Naive thymus-derived CD4-positive, alpha-beta T cell (primary cell): ENCODE results near the gene LTC4S. TPM values are rescaled to one million over a fixed set of nuclear protein-coding genes. Genes with fewer than 3 reads are reported as not detected.

Experiments
- ATAC-seq: fragments of 150-1000 bp; cut with Tn5 transposase; 2 replicates; pipeline ENCODE4 v1.10.0; 2021; ENCODE audit warnings: mild to moderate bottlenecking, moderate library complexity
- CTCF ChIA-PET: fragments of 350-600 bp; sonication (Branson Sonifier 250); formaldehyde crosslinking; loops from one replicate; lab custom pipeline; 2021; ENCODE audit warnings: antibody characterized with exemption; lab: Charles Lee
- POLR2A ChIA-PET: fragments of 350-600 bp; sonication (Branson Sonifier 250); formaldehyde crosslinking; loops from one replicate; lab custom pipeline; 2021; ENCODE audit warnings: antibody characterized with exemption, inconsistent platforms; lab: Charles Lee
- DNase-seq, 9 donors: peaks; one replicate each; pipeline versions ENCODE4 v3.0.0 to v3.0.0-alpha.2; 2020 to 2022; ENCODE audit warnings: mixed read lengths in 1 of 9
- H3K27ac ChIP-seq: one replicate; pipeline ENCODE4 v1.7.0; 2013; ENCODE audit warnings: mild to moderate bottlenecking, low read depth, low read length, moderate library complexity
- H3K27me3 ChIP-seq, 2 donors: one replicate each; pipeline ENCODE4 v1.7.0; 2013; ENCODE audit warnings: low read length in 2 of 2, mild to moderate bottlenecking in 2 of 2, moderate library complexity in 2 of 2; ENCODE audit not compliant: control insufficient read depth in 2 of 2, insufficient read depth in 2 of 2
- H3K36me3 ChIP-seq, 3 experiments: 1 replicate in 2 of 3; 2 replicates in 1 of 3; pipeline ENCODE4 v1.7.0; 2013; ENCODE audit warnings: low read length in 3 of 3, mild to moderate bottlenecking in 3 of 3, moderate library complexity in 1 of 3; ENCODE audit not compliant: insufficient read depth in 3 of 3, control insufficient read depth in 2 of 3
- H3K4me1 ChIP-seq, 2 donors: one replicate each; pipeline ENCODE4 v1.7.0; 2013; ENCODE audit warnings: low read length in 2 of 2, mild to moderate bottlenecking in 2 of 2, moderate library complexity in 1 of 2; ENCODE audit not compliant: control insufficient read depth in 2 of 2, insufficient read depth in 2 of 2
- H3K4me3 ChIP-seq: 2 replicates; pipeline ENCODE4 v1.7.0; 2013; ENCODE audit warnings: mild to moderate bottlenecking, low read length
- H3K9me3 ChIP-seq, 3 experiments: 1 replicate in 2 of 3; 2 replicates in 1 of 3; pipeline ENCODE4 v1.7.0; 2013; ENCODE audit warnings: low read length in 3 of 3; ENCODE audit not compliant: control insufficient read depth in 2 of 3
- H3K27ac Mint-ChIP-seq, 9 donors: one replicate each; pipeline ENCODE4 v1.8.0; 2020 to 2022; ENCODE audit warnings: mixed read lengths in 9 of 9, mild to moderate bottlenecking in 8 of 9, moderate library complexity in 5 of 9, inconsistent platforms in 2 of 9
- H3K27me3 Mint-ChIP-seq, 5 donors: one replicate each; pipeline ENCODE4 v1.8.0; 2021 to 2022; ENCODE audit warnings: mixed read lengths in 5 of 5, mild to moderate bottlenecking in 1 of 5
- H3K36me3 Mint-ChIP-seq, 5 donors: one replicate each; pipeline ENCODE4 v1.8.0; 2020 to 2022; ENCODE audit warnings: mixed read lengths in 5 of 5, mild to moderate bottlenecking in 3 of 5, inconsistent platforms in 1 of 5
- H3K4me1 Mint-ChIP-seq, 7 donors: one replicate each; pipeline ENCODE4 v1.8.0; 2020 to 2022; ENCODE audit warnings: mixed read lengths in 7 of 7, mild to moderate bottlenecking in 3 of 7, inconsistent platforms in 1 of 7
- H3K4me3 Mint-ChIP-seq, 10 donors: one replicate each; pipeline ENCODE4 v1.8.0; 2020 to 2022; ENCODE audit warnings: mild to moderate bottlenecking in 10 of 10, mixed read lengths in 10 of 10, moderate library complexity in 6 of 10, inconsistent platforms in 2 of 10
- H3K9me3 Mint-ChIP-seq, 11 donors: one replicate each; pipeline ENCODE4 v1.8.0; 2020 to 2022; ENCODE audit warnings: mixed read lengths in 11 of 11, mild to moderate bottlenecking in 4 of 11, inconsistent platforms in 1 of 11, moderate library complexity in 1 of 11
- intact Hi-C, 2 donors: fragments of 100-400 bp; cut with micrococcal nuclease; formaldehyde crosslinking; loops; one replicate each; pipeline ENCODE4 v1.15.1; 2023
- polyA plus RNA-seq, 2 donors: library from polyadenylated mRNA; unstranded; fragments of 300-500 nt; fragmentation: Illumina TruSeq; gene quantifications; one replicate each; pipeline ENCODE4 v1.2.3, GENCODE V29; 2021
- total RNA-seq, 6 experiments: library from RNA in 5 of 6; stranded (reverse) in 5 of 6; gene quantifications; 1 replicate in 5 of 6; 2 replicates in 1 of 6; pipeline ENCODE4 v1.2.3 and lab custom pipeline; 2021 to 2026

The LTC4S gene
- total and polyA plus RNA-seq, 7 experiments from 2014 or later: 0.97 to 8.1 (median 4.9) TPM

DNA sequence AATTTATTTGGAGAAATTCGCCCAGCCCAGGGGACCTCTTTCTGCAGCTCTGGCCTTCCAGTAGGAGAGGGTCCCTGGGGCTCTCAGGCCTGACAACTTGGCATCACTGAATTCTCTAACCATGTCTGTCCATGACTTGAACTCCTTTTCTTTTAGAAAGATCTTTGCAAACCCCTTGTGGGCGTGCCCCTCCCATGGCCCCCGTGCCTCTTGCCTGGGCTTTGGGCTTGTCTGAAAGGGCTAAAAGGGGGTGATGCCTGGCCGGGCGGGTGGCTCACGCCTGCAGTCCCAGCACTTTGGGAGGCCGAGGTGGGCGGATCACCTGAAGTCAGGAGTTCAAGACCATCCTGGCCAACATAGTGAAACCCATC, 23.7 kb downstream of the LTC4S start:
- peaks cover 0 to 13% (median 4%) of the 10 kb centered on the region in 5 donors for H3K36me3 Mint-ChIP-seq
- H3K4me1 Mint-ChIP-seq: peaks cover 23 to 40% (median 34%) of the 10 kb centered on the region in 7 donors
- no peaks in the 10 kb centered on the region for H3K9me3 ChIP-seq
- DNase-seq (no peak), ATAC-seq (no peak)
- peaks cover 24 to 27% of the 10 kb centered on the region in 2 donors for H3K4me1 ChIP-seq
- no peaks in the 10 kb centered on the region for H3K27me3 ChIP-seq
- no peak overlapping the region for H3K4me3 ChIP-seq
- intact Hi-C loops: loop anchor here in 1 of 2 donors (5.0 to 10.0 kb wide), 2 partner anchors 475 to 1613 kb away; partner anchors contain the start of genes HNRNPAB and MAPK9
- ChIA-PET POLR2A (interaction anchor here (0.7 to 10.0 kb wide), 2 partner anchors 12 to 54 kb away, joined by 3 to 136 read pairs; partner anchors contain the start of gene MGAT4B), CTCF (interaction anchor here (0.7 kb wide), 1 partner anchor 194 kb away, joined by 3 read pairs; no protein-coding TSS in a partner anchor)
- peak overlapping the region; percentile 3 to 96 (median 75) for H3K4me3 Mint-ChIP-seq
- peaks cover 0 to 3% (median 0%) of the 10 kb centered on the region in 11 donors for H3K9me3 Mint-ChIP-seq
- no peak overlapping the region for H3K27ac ChIP-seq
- H3K27me3 Mint-ChIP-seq: peaks cover 0 to 3% (median 0%) of the 10 kb centered on the region in 5 donors
- no peak overlapping the region for H3K27ac Mint-ChIP-seq
- peaks cover 0 to 24% (median 0%) of the 10 kb centered on the region in 3 experiments for H3K36me3 ChIP-seq

DNA sequence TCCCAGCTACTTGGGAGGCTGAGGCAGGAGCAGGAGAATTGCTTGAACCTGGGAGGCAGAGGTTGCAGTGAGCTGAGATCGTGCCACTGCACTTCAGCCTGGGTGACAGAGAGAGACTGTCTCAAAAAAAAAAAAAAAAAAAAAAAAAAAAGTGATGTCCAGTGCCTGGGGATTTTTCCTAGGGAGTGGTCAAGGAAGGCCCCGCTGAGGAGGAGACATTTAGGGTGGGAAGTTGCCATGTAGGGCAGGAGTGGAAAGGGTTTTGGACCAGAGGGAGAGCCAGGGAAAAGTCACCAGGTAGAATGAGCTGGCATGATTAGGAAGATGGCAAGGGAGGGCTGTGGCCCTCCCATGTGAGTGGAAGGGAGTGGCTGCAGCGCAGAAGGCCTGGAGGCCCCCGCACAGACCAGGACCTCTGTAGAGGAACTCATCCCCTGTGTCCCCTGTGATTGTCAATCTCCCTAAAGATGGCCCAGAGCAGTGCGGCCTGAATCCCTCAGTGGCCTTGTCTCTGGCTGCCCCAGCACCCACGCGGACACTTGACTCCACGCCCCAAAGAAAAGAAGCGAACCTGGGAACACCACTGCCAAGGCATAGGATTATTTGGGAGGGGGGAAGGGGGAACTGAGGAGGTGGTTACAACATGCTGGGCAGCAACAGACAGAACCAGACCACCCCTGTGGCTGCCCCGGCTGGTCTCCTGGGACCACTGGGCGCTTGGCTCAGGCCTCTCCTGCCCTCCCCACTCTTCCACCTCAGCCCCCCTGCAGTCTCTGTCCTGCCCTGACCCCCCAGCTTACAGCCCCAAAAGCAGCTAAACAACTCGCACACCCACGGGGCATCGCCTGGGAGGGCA, 24.3 kb downstream of the LTC4S start:
- DNase-seq (no peak), ATAC-seq (no peak)
- Histone ChIP-seq H3K27ac (peak overlapping the region; percentile 96), H3K4me1 (peaks cover 31 to 34% of the 10 kb centered on the region in 2 donors), H3K27me3 (no peaks in the 10 kb centered on the region), H3K4me3 (peak overlapping the region; percentile 50), H3K36me3 (peaks cover 0 to 17% (median 5%) of the 10 kb centered on the region in 3 experiments), H3K9me3 (no peaks in the 10 kb centered on the region)
- peak overlapping the region; percentile 3 to 91 (median 71) for H3K27ac Mint-ChIP-seq
- H3K36me3 Mint-ChIP-seq: peaks cover 0 to 10% (median under 1%) of the 10 kb centered on the region in 5 donors
- peaks cover 29 to 47% (median 38%) of the 10 kb centered on the region in 7 donors for H3K4me1 Mint-ChIP-seq
- CTCF ChIA-PET: interaction anchor here (0.7 kb wide), 1 partner anchor 194 kb away, joined by 3 read pairs; no protein-coding TSS in a partner anchor
- peaks cover 0 to 3% (median 0%) of the 10 kb centered on the region in 5 donors for H3K27me3 Mint-ChIP-seq
- H3K4me3 Mint-ChIP-seq: peak overlapping the region; percentile 71 to 96 (median 78)
- POLR2A ChIA-PET: interaction anchor here (0.6 to 10.0 kb wide), 4 partner anchors 12 to 266 kb away, joined by 3 to 136 read pairs (median 10); partner anchors contain the start of gene MGAT4B
- intact Hi-C loops: loop anchor here in 1 of 2 donors (5.0 to 10.0 kb wide), 2 partner anchors 474 to 1613 kb away; partner anchors contain the start of genes HNRNPAB and MAPK9
- H3K9me3 Mint-ChIP-seq: peaks cover 0 to 3% (median 0%) of the 10 kb centered on the region in 11 donors

- Mint-ChIP-seq H3K36me3 (peaks cover 0 to 11% (median 0%) of the 10 kb centered on the region in 5 donors), H3K27me3 (peaks cover 0 to 3% (median 0%) of the 10 kb centered on the region in 5 donors), H3K27ac (peak overlapping the region in 7 of 9 donors; percentile 28 to 91 (median 71)), H3K4me3 (peak overlapping the region; percentile 71 to 96 (median 78)), H3K9me3 (peaks cover 0 to 3% (median 0%) of the 10 kb centered on the region in 11 donors), H3K4me1 (peaks cover 30 to 51% (median 42%) of the 10 kb centered on the region in 7 donors)
- CTCF ChIA-PET: interaction anchor here (2.6 kb wide), 1 partner anchor 17 kb away, joined by 8 read pairs; no protein-coding TSS in a partner anchor
- no peaks in the 10 kb centered on the region for H3K27me3 ChIP-seq
- H3K27ac ChIP-seq: peak overlapping the region; percentile 96
- intact Hi-C loops: loop anchor here (1.0 to 10.0 kb wide), 4 partner anchors 12 to 1614 kb away; partner anchors contain the start of genes CANX (in 1 of the 2), HNRNPAB (in 1 of the 2) and MAPK9 (in 1 of the 2)
- DNase-seq: peak in 8 of 9 donors; percentile 41 to 91 (median 59)
- H3K4me1 ChIP-seq: peaks cover 31 to 36% of the 10 kb centered on the region in 2 donors
- ATAC-seq: peak; percentile 73
- peaks cover 0 to 17% (median 5%) of the 10 kb centered on the region in 3 experiments for H3K36me3 ChIP-seq
- POLR2A ChIA-PET: interaction anchor here (0.6 to 10.0 kb wide), 8 partner anchors 8 to 265 kb away, joined by 3 to 136 read pairs (median 4); partner anchors contain the start of genes HNRNPH1, MGAT4B and MRNIP
- H3K4me3 ChIP-seq: peak overlapping the region; percentile 50
- no peaks in the 10 kb centered on the region for H3K9me3 ChIP-seq
Measured at GRCh38 chr5:179818746-179819295, 25.0 kb downstream of the LTC4S start.

DNA sequence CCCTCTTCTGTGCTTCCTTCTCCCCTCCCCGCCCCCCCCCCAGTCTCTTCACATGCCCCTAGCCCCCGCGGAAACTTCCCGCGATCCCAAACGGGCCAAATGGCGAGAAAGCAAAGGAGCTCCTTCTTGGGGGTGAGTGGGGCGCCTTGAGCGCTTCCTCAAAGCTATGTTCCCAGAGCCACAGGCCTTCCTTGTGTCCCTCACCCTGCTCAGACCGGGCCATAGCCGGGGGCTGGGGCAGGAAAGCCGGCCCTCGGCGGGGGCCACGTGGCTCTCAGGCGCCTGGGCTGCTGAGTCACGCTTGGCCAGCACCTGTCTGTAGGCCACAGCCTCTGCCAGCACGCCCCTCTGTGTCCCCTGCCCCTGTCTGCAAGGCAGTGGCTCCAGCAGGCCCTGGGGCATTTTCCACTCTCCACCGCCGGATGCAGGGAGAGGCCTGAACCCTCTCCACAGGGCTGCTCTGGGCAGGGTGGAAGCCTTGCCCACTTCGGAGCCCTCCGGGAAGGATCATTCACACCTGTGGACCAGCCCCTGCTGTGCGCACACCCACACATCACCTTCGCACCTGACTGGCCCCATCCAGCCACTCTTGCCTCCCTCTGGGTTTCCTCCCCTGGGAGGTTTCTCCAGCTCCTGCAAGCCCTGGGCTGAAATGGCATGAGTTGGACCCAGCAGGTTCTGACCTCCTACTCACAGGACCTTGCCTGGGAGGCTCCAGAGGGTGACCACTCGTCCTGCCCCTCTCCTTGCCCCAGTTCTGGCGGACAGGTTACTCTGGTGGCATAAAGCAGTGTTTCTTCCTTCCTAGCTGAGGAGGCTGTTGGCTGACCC, 25.7 kb downstream of the LTC4S start:
- Mint-ChIP-seq H3K4me1 (peaks cover 30 to 57% (median 43%) of the 10 kb centered on the region in 7 donors), H3K27me3 (peaks cover 0 to 3% (median 0%) of the 10 kb centered on the region in 5 donors), H3K27ac (peak overlapping the region; percentile 62 to 91 (median 83)), H3K36me3 (peaks cover 0 to 12% (median under 1%) of the 10 kb centered on the region in 5 donors), H3K4me3 (peak overlapping the region; percentile 78 to 96 (median 81)), H3K9me3 (peaks cover 0 to 3% (median 0%) of the 10 kb centered on the region in 11 donors)
- Histone ChIP-seq H3K27me3 (no peaks in the 10 kb centered on the region), H3K4me3 (peak overlapping the region; percentile 87), H3K36me3 (peaks cover 0 to 21% (median 5%) of the 10 kb centered on the region in 3 experiments), H3K4me1 (peaks cover 31 to 36% of the 10 kb centered on the region in 2 donors), H3K27ac (peak overlapping the region; percentile 96), H3K9me3 (no peaks in the 10 kb centered on the region)
- intact Hi-C loops: loop anchor here (1.0 to 10.0 kb wide), 14 partner anchors 8 to 1615 kb away; partner anchors contain the start of genes CANX (in 1 of the 2), HNRNPAB (in 1 of the 2), HNRNPH1 (in 1 of the 2) and MAPK9 (in 1 of the 2)
- ATAC-seq: peak; percentile 3
- POLR2A ChIA-PET: interaction anchor here (0.5 to 10.0 kb wide), 18 partner anchors 8 to 196 kb away, joined by 3 to 136 read pairs (median 4); partner anchors contain the start of genes HNRNPH1, MAML1, MGAT4B and MRNIP
- CTCF ChIA-PET: interaction anchor here (2.6 kb wide), 1 partner anchor 17 kb away, joined by 8 read pairs; no protein-coding TSS in a partner anchor
- DNase-seq: peak in 3 of 9 donors; percentile 36 to 66 (median 39)

- intact Hi-C loops: loop anchor here (1.0 to 10.0 kb wide), 10 partner anchors 9 to 1403 kb away; partner anchors contain the start of genes HNRNPH1 (in 1 of the 2), MGAT1 (in 1 of the 2), MGAT4B (in 1 of the 2) and MRNIP (in 1 of the 2)
- H3K4me1 Mint-ChIP-seq: peaks cover 30 to 63% (median 47%) of the 10 kb centered on the region in 7 donors
- CTCF ChIA-PET: interaction anchor here (0.5 to 2.6 kb wide), 2 partner anchors 18 to 651 kb away, joined by 3 to 8 read pairs; no protein-coding TSS in a partner anchor
Measured at GRCh38 chr5:179820127-179820482, 26.3 kb downstream of the LTC4S start.

More at GRCh38 chr5:179820127-179820482, 26.3 kb downstream of the LTC4S start:
- Histone ChIP-seq H3K4me1 (peaks cover 31 to 36% of the 10 kb centered on the region in 2 donors), H3K27ac (peak overlapping the region; percentile 96), H3K9me3 (no peaks in the 10 kb centered on the region), H3K4me3 (peak overlapping the region; percentile 87), H3K27me3 (no peaks in the 10 kb centered on the region), H3K36me3 (peaks cover 1 to 27% (median 5%) of the 10 kb centered on the region in 3 experiments)
- Mint-ChIP-seq H3K36me3 (peaks cover 3 to 13% (median 4%) of the 10 kb centered on the region in 5 donors), H3K27ac (peak overlapping the region; percentile 62 to 91 (median 83)), H3K4me3 (peak overlapping the region; percentile 78 to 96 (median 81)), H3K9me3 (peaks cover 0 to 3% (median 0%) of the 10 kb centered on the region in 11 donors), H3K27me3 (peaks cover 0 to 3% (median 0%) of the 10 kb centered on the region in 5 donors)
- no peak for ATAC-seq
- POLR2A ChIA-PET: interaction anchor here (0.7 to 10.0 kb wide), 20 partner anchors 9 to 261 kb away, joined by 3 to 136 read pairs (median 4); partner anchors contain the start of genes HNRNPH1, MGAT4B and MRNIP
- no peak for DNase-seq
